NB4 (cell line): Measurements from ENCODE around the gene SH3BP1.
A peak's percentile ranks its signal among the peaks of the same experiment; 100 is the strongest.
"Not testable (repeated sequence)": the region's sequence is repeated elsewhere in the genome, so short reads cannot be mapped to it uniquely, and the experiment has no call there.

ENCODE experiments used
- DNase-seq: peaks from one replicate; pipeline ENCODE4 v3.0.0; 2010; ENCODE audit warnings: low read depth
- H3K4me3 ChIP-seq: one replicate; pipeline ENCODE4 v1.5.1; 2011; ENCODE audit warnings: mild to moderate bottlenecking, low read depth, low read length, moderate library complexity
- CTCF ChIP-seq: IDR thresholded peaks from one replicate; pipeline ENCODE4 v1.5.1; 2012; ENCODE audit warnings: low read depth, low read length
- MAX ChIP-seq: IDR thresholded peaks from 2 replicates; pipeline ENCODE4 v1.6.1; 2011; ENCODE audit warnings: low read depth, low read length
- MYC ChIP-seq: IDR thresholded peaks from 2 replicates; pipeline ENCODE4 v1.6.1; 2011; ENCODE audit warnings: low read depth, low read length
- POLR2A ChIP-seq: IDR thresholded peaks from 2 replicates; pipeline ENCODE4 v1.6.1; 2011; ENCODE audit warnings: mild to moderate bottlenecking; ENCODE audit not compliant: insufficient read length; ENCODE audit errors: extremely low read depth

The SH3BP1 gene

GRCh38 chr22:37690901-37691504, 51.5 kb downstream of the SH3BP1 start:
- no peak for DNase-seq
- TF ChIP-seq MAX (no peak), MYC (no peak), CTCF (no peak), POLR2A (no peak)

GRCh38 chr22:37692627-37693285, 53.3 kb downstream of the SH3BP1 start:
- H3K4me3 ChIP-seq = no peak overlapping the region
- no peak for TF ChIP-seq POLR2A
- TF ChIP-seq MYC = no peak
- TF ChIP-seq CTCF = no peak
- TF ChIP-seq MAX = no peak
- no peak for DNase-seq

More at GRCh38 chr22:37690901-37691504, 51.5 kb downstream of the SH3BP1 start:
- no peak overlapping the region for H3K4me3 ChIP-seq

- DNase-seq, H3K4me3 ChIP-seq: not testable (repeated sequence)
Observed at GRCh38 chr22:37694131-37694530, 54.7 kb downstream of the SH3BP1 start.

- not testable (repeated sequence) for H3K4me3 ChIP-seq, DNase-seq
Observed at GRCh38 chr22:37696260-37696656, 56.8 kb downstream of the SH3BP1 start.

GRCh38 chr22:37696657-37697537, 57.4 kb downstream of the SH3BP1 start, which contains the start of gene TRIOBP:
Gene TRIOBP (plus strand): TSS chr22:37697048. CDS start chr22:37701366, 4,318 bp downstream.
- DNase-seq = peak; percentile 99
- no peak within 1 kb of the TSS for H3K4me3 ChIP-seq
- no peak; the same call in 1 of the 2 replicates for TF ChIP-seq MAX
- TF ChIP-seq POLR2A = no peak
- peak; percentile 21 for TF ChIP-seq CTCF
- TF ChIP-seq MYC = peak; percentile 36

- DNase-seq = no peak
- TF ChIP-seq MAX (no peak), MYC (no peak), CTCF (no peak), POLR2A (no peak)
- no peak overlapping the region for H3K4me3 ChIP-seq
Observed at GRCh38 chr22:37697538-37697835, 58.0 kb downstream of the SH3BP1 start.
